Skeletal muscle tissue (tissue), 4 donors: ENCODE data around the gene GNAO1. TPM values are rescaled to one million over a fixed set of nuclear protein-coding genes. Genes with fewer than 3 reads are reported as not detected.

ENCODE experiments used
- H3K27ac ChIP-seq: one replicate; pipeline ENCODE4 v1.7.0; 2013; ENCODE audit warnings: mild to moderate bottlenecking, low read depth, low read length, inconsistent platforms
- H3K27me3 ChIP-seq, 3 donors: one replicate each; pipeline ENCODE4 v1.7.0; 2013; ENCODE audit warnings: low read length in 3 of 3; ENCODE audit not compliant: control insufficient read depth in 3 of 3, insufficient read depth in 3 of 3
- H3K36me3 ChIP-seq, 3 donors: one replicate each; pipeline ENCODE4 v1.7.0; 2013; ENCODE audit warnings: low read length in 3 of 3; ENCODE audit not compliant: control insufficient read depth in 3 of 3, insufficient read depth in 3 of 3
- H3K4me1 ChIP-seq, 3 donors: one replicate each; pipeline ENCODE4 v1.7.0; 2013; ENCODE audit warnings: low read length in 3 of 3, mild to moderate bottlenecking in 3 of 3; ENCODE audit not compliant: control insufficient read depth in 3 of 3, insufficient read depth in 3 of 3
- H3K4me3 ChIP-seq, 3 donors: one replicate each; pipeline ENCODE4 v1.7.0; 2013; ENCODE audit warnings: low read length in 3 of 3
- H3K9ac ChIP-seq, 3 donors: one replicate each; pipeline ENCODE4 v1.7.0; 2013; ENCODE audit warnings: low read length in 3 of 3, mild to moderate bottlenecking in 3 of 3, moderate library complexity in 2 of 3, low read depth in 1 of 3
- H3K9me3 ChIP-seq, 3 donors: one replicate each; pipeline ENCODE4 v1.7.0; 2013; ENCODE audit warnings: low read length in 3 of 3; ENCODE audit not compliant: control insufficient read depth in 3 of 3
- total RNA-seq: library from RNA; depleted of rRNA; stranded (reverse); fragments of >200 nt; gene quantifications from one replicate; pipeline ENCODE4 v1.2.3, GENCODE V29; 2014
- donor health status: Osteomylitis.

GNAO1 gene
- under 0.01 TPM for total RNA-seq

- peaks cover 12 to 29% (median 26%) of the 10 kb centered on the region in 3 donors for H3K27me3 ChIP-seq
- H3K9ac ChIP-seq: peak within 1 kb of the TSS; percentile 34 to 73 (median 57)
These were observed at the start of gene GNAO1 for GRCh38 chr16:56191156-56191815. Gene GNAO1, plus strand, starts transcription at chr16:56191489. Its CDS starts 747 bp downstream, at chr16:56192236.

GRCh38 chr16:56143666-56144065, 47.6 kb upstream of the GNAO1 start:
- no peaks in the 10 kb centered on the region for H3K9me3 ChIP-seq
- H3K27ac ChIP-seq: no peak overlapping the region
- H3K4me1 ChIP-seq: no peaks in the 10 kb centered on the region
- no peak overlapping the region for H3K4me3 ChIP-seq
- no peaks in the 10 kb centered on the region for H3K27me3 ChIP-seq
- H3K9ac ChIP-seq: no peak overlapping the region
- H3K36me3 ChIP-seq: no peaks in the 10 kb centered on the region

More at GRCh38 chr16:56191156-56191815, at the start of gene GNAO1:
- H3K4me3 ChIP-seq: peak within 1 kb of the TSS; percentile 58 to 68 (median 59)
- H3K4me1 ChIP-seq: peaks cover 12 to 14% (median 14%) of the 10 kb centered on the region in 3 donors
- no peaks in the 10 kb centered on the region for H3K36me3 ChIP-seq
- peak within 1 kb of the TSS; percentile 47 for H3K27ac ChIP-seq
- no peaks in the 10 kb centered on the region for H3K9me3 ChIP-seq

GRCh38 chr16:56145369-56145768, 45.9 kb upstream of the GNAO1 start:
- Histone ChIP-seq H3K36me3 (no peaks in the 10 kb centered on the region), H3K4me3 (no peak overlapping the region), H3K4me1 (no peaks in the 10 kb centered on the region), H3K27me3 (no peaks in the 10 kb centered on the region), H3K9ac (no peak overlapping the region), H3K9me3 (no peaks in the 10 kb centered on the region), H3K27ac (no peak overlapping the region)

DNA sequence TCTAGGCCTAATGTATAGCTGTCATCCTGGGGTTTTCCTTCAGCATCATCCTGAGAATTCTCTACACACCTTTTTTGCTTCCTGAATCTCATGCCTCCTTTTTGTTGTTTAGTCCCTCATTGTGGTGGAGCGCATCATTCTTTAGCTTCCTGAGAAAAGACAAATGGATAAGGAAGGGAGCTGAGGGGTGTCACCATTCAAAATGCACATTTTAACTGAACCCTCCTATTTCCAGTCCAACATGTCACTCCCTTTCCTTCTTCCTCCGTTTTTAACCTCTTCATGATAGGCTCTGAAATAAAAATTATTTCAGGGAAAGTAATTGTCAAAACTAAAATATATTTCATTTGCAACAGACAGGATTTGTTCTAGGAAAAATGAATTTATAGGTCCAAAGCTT, 39.7 kb upstream of the GNAO1 start:
- no peak overlapping the region for H3K27ac ChIP-seq
- no peak overlapping the region for H3K4me3 ChIP-seq
- no peaks in the 10 kb centered on the region for H3K4me1 ChIP-seq
- no peaks in the 10 kb centered on the region for H3K27me3 ChIP-seq
- no peaks in the 10 kb centered on the region for H3K36me3 ChIP-seq
- no peaks in the 10 kb centered on the region for H3K9me3 ChIP-seq
- H3K9ac ChIP-seq: no peak overlapping the region

- no peaks in the 10 kb centered on the region for H3K9me3 ChIP-seq
- H3K36me3 ChIP-seq: no peaks in the 10 kb centered on the region
- no peaks in the 10 kb centered on the region for H3K4me1 ChIP-seq
- H3K9ac ChIP-seq: no peak overlapping the region
- H3K4me3 ChIP-seq: no peak overlapping the region
- H3K27ac ChIP-seq: no peak overlapping the region
- H3K27me3 ChIP-seq: no peaks in the 10 kb centered on the region
These were observed 29.6 kb upstream of the GNAO1 start for GRCh38 chr16:56161658-56162057.

GRCh38 chr16:56163089-56163488, 28.2 kb upstream of the GNAO1 start:
- Histone ChIP-seq H3K4me1 (no peaks in the 10 kb centered on the region), H3K4me3 (no peak overlapping the region), H3K9me3 (no peaks in the 10 kb centered on the region), H3K27me3 (no peaks in the 10 kb centered on the region), H3K36me3 (no peaks in the 10 kb centered on the region), H3K27ac (no peak overlapping the region), H3K9ac (no peak overlapping the region)

DNA sequence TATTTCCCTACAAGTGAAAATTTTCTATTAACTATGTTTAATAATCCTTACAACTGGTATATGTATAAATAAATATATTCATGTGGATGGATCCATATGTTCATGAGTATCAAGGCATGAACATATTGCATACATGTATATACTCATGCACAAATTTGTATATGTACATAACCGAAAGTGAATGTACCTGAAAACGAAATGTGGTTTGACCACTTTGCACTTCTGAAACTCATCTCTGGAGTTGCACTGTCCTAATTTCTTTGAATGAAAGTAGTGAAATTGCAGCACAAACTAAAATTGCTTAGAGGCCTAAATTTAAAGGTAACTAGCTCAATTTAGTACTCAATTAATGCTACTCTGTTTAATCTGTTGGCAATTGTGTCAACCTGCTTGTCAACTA, 27.4 kb upstream of the GNAO1 start:
- H3K4me3 ChIP-seq: no peak overlapping the region
- H3K27me3 ChIP-seq: no peaks in the 10 kb centered on the region
- H3K9me3 ChIP-seq: no peaks in the 10 kb centered on the region
- no peaks in the 10 kb centered on the region for H3K36me3 ChIP-seq
- no peak overlapping the region for H3K9ac ChIP-seq
- H3K4me1 ChIP-seq: no peaks in the 10 kb centered on the region
- H3K27ac ChIP-seq: no peak overlapping the region

DNA sequence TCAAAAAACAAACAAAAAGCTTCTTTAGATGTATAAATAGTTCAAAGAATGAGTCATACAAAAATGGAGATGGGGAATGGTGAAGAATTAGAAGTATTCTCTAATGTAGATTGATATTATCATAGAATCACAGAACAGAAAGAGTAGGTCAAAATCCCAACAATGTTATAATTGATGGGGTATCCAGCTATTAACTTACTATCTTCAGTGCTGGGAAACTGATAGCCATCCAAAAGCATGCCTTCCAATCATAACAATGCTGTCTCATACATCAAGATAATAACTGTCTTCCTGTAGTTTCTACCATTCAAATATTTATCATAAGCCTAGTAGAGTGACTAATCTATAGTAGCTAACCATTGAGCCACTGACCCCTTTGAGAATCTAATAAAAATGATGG, 26.7 kb upstream of the GNAO1 start:
- no peak overlapping the region for H3K27ac ChIP-seq
- H3K4me3 ChIP-seq: no peak overlapping the region
- H3K36me3 ChIP-seq: no peaks in the 10 kb centered on the region
- no peaks in the 10 kb centered on the region for H3K9me3 ChIP-seq
- no peaks in the 10 kb centered on the region for H3K27me3 ChIP-seq
- H3K9ac ChIP-seq: no peak overlapping the region
- H3K4me1 ChIP-seq: no peaks in the 10 kb centered on the region

GRCh38 chr16:56174411-56174810, 16.9 kb upstream of the GNAO1 start:
- Histone ChIP-seq H3K36me3 (no peaks in the 10 kb centered on the region), H3K27me3 (no peaks in the 10 kb centered on the region), H3K9me3 (peaks cover 0 to 2% (median 0%) of the 10 kb centered on the region in 3 donors), H3K9ac (no peak overlapping the region), H3K27ac (no peak overlapping the region), H3K4me3 (no peak overlapping the region), H3K4me1 (no peaks in the 10 kb centered on the region)

DNA sequence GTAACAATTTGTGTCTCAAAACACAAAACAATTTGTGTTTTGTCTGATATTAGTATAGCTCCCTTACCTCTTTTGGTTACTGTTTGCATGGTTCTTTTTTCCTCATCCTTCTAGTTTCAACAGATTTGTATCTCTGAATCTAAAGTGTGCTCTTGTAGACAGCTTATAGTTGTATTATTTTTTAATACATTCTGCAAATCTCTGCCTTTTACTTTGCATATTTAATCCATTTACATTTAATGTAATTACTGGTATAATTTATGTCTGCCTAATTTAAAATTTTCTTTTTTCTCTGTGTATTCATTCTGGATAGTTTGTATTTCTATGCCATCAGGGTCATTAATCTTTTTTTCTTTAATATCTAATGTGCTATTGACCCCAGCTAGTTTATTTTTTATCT, 9.9 kb upstream of the GNAO1 start:
- no peak overlapping the region for H3K9ac ChIP-seq
- H3K9me3 ChIP-seq: peaks cover 0 to 4% (median 0%) of the 10 kb centered on the region in 3 donors

More for the DNA sequence above, 9.9 kb upstream of the GNAO1 start:
- Histone ChIP-seq H3K4me3 (no peak overlapping the region), H3K4me1 (no peaks in the 10 kb centered on the region), H3K27me3 (no peaks in the 10 kb centered on the region), H3K36me3 (no peaks in the 10 kb centered on the region), H3K27ac (no peak overlapping the region)
